ENCODE measurements around the gene XXYLT1.

GRCh38 chr3:195093731-195094130, 177.2 kb downstream of the XXYLT1 start:
- TF ChIP-seq PATZ1 (CRISPR knock-in tag; IDR thresholded peaks at IDR 0.05; ENCODE audit: borderline replicate concordance), result no peak
- TF ChIP-seq POLR2H (tag; IDR thresholded peaks at IDR 0.05; ENCODE audit: low read depth), result no peak

Data from K562 (cell line).